Measurements from ENCODE around the gene DUSP9. TPM values are rescaled to one million over a fixed set of nuclear protein-coding genes. Genes with fewer than 3 reads are reported as not detected.

Gene DUSP9, protein sequence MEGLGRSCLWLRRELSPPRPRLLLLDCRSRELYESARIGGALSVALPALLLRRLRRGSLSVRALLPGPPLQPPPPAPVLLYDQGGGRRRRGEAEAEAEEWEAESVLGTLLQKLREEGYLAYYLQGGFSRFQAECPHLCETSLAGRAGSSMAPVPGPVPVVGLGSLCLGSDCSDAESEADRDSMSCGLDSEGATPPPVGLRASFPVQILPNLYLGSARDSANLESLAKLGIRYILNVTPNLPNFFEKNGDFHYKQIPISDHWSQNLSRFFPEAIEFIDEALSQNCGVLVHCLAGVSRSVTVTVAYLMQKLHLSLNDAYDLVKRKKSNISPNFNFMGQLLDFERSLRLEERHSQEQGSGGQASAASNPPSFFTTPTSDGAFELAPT
- polyA plus RNA-seq (2012; ENCODE audit: insufficient read length, low read depth), result 3.1 TPM

DNA sequence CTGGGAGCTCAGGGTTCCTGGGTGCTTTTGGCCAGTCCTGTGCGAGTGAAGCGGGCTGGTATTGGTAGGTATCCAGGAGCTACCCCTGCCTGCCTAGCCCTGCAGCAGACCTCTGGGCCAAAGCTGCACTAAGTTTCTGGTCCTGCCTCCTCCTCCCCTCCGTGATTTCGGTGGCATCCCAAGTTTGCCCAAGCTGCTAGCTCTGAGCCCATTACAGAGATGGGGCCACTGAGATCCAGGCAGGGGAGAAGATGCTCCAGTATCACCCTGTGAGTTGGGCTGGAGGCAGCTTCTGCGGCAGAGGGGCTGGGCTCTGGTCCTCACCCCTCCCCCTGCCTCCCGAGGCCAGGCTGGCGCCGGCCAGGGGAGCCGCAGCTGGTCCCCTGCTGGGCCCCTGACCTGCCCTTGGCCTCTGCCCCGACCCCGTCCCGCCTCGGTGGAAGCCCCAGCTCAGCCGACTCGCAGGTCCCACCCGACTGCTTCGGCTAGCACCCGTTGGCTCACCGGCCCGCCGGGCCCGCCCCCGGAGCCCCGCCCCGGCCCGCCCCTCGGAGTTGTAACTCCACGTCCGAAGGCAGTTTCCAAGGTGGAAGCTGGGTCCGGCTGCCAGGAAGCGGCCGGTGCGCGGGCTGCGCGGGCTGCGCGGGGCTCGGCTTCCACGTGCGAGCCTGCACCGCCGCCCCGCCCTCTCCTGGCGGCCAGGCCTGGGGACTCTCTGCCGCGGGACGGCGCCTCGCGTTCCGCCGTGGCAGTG is at the start of gene DUSP9:
Gene DUSP9 (plus strand): TSS at position 584 of the 754 bp plus-strand sequence. CDS start 751 bp downstream, outside the sequence.
- TF ChIP-seq, protein P1, sequence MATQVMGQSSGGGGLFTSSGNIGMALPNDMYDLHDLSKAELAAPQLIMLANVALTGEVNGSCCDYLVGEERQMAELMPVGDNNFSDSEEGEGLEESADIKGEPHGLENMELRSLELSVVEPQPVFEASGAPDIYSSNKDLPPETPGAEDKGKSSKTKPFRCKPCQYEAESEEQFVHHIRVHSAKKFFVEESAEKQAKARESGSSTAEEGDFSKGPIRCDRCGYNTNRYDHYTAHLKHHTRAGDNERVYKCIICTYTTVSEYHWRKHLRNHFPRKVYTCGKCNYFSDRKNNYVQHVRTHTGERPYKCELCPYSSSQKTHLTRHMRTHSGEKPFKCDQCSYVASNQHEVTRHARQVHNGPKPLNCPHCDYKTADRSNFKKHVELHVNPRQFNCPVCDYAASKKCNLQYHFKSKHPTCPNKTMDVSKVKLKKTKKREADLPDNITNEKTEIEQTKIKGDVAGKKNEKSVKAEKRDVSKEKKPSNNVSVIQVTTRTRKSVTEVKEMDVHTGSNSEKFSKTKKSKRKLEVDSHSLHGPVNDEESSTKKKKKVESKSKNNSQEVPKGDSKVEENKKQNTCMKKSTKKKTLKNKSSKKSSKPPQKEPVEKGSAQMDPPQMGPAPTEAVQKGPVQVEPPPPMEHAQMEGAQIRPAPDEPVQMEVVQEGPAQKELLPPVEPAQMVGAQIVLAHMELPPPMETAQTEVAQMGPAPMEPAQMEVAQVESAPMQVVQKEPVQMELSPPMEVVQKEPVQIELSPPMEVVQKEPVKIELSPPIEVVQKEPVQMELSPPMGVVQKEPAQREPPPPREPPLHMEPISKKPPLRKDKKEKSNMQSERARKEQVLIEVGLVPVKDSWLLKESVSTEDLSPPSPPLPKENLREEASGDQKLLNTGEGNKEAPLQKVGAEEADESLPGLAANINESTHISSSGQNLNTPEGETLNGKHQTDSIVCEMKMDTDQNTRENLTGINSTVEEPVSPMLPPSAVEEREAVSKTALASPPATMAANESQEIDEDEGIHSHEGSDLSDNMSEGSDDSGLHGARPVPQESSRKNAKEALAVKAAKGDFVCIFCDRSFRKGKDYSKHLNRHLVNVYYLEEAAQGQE (IDR thresholded peaks at IDR 0.05; ENCODE audit: insufficient read depth in 1 of 2, low read depth in 2 of 2, low read length in 2 of 2), result no peak
- TF ChIP-seq TAF1 (IDR thresholded peaks at IDR 0.05; ENCODE audit: borderline replicate concordance, insufficient read depth, low read length), result no peak
- TF ChIP-seq FOXP2 (optimal IDR thresholded peaks at IDR 0.05; ENCODE audit: borderline replicate concordance, extremely low read depth, extremely low read length, insufficient read depth), result no peak
- TF ChIP-seq SIN3A (IDR thresholded peaks at IDR 0.05; ENCODE audit: borderline replicate concordance, insufficient read depth, low read length), result no peak
- TF ChIP-seq POLR2AphosphoS5 (IDR thresholded peaks at IDR 0.05; ENCODE audit: low read depth, low read length), result no peak

DNA sequence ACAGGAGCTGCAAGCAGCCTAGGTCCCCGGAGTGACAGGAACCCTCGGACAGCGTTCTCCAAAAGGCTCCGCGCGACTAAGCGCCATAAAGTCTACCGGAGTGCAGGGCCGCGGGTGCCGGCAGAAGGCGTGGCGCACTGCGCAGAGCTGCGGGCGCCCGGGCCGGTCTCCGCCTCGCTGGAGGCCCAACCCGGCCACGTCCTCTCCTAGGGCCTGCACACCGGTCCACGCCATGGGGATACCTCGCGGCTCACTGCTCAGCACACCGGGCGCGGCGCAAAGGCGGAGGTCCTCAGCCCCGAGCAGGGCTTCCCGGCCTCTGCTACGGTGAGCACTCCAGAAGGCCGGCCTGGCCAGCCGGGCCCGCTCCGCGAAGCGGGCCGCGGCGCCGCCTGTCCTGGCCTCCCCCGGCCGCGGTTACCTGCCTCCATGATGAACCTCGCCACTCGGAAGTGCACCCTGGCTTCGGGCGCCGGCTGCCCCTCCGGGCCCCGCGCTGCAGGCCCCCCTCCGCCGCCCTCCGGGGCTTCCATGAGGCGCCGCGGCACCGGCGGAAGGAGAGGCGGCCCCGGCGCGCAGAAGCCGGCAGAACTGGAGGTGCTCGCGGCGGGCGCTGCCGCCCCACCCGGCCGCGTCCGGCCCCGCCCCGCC is 48.3 kb upstream of the DUSP9 start, which contains the start of gene CCNQ:
Gene CCNQ (minus strand): TSS at position 599 of the 651 bp plus-strand sequence. CDS start 66 bp downstream, at position 533.
- no peak for TF ChIP-seq TAF1 (IDR thresholded peaks at IDR 0.05; ENCODE audit: borderline replicate concordance, insufficient read depth, low read length)
- no peak; the same call in 1 of the 2 replicates for TF ChIP-seq POLR2AphosphoS5 (IDR thresholded peaks at IDR 0.05; ENCODE audit: low read depth, low read length)
- TF ChIP-seq, protein P1 (IDR thresholded peaks at IDR 0.05; ENCODE audit: insufficient read depth in 1 of 2, low read depth in 2 of 2, low read length in 2 of 2), result no peak
- no peak for TF ChIP-seq FOXP2 (optimal IDR thresholded peaks at IDR 0.05; ENCODE audit: borderline replicate concordance, extremely low read depth, extremely low read length, insufficient read depth)
- no peak for TF ChIP-seq SIN3A (IDR thresholded peaks at IDR 0.05; ENCODE audit: borderline replicate concordance, insufficient read depth, low read length)

DNA sequence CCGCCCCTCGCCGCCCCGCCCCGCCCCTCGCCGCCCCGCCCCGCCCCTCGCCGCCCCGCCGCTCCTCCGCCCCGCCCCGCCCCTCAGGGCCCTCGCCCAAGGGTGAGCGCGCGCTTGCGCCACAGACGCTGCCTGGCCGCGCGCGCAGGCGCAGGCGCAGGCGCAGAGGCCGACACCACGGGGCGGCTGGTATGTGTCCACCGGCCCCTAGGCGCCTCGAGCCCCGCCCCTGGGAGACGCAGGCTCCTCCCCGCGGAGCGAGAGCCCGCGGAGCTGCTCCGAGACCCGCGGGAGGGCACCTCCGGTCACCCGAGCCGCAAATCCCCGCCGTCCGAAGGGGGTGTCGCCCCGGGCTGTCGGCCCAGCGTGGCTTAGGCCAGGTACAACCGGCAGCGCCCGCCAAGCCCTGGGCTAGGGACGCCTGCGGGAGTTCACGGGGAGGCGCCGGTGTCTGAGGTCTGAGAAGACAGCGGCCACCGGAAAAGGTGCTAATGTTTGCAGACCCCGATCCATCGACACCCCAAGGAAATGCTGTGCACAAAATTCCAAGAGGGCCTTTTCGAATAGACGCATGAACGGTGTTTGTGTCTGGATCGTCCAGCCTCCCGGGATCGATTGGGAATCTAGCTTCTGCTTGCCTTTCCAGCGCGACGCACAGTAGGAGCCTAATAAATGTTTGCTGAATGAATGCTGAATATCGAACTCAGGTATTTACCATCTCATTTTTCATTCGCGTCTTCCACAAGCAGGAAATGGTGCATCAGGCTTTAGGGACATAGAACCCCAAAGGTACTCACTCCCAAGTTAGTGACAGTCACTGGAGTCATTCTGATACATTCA is 47.6 kb upstream of the DUSP9 start:
- no peak for TF ChIP-seq POLR2AphosphoS5 (IDR thresholded peaks at IDR 0.05; ENCODE audit: low read depth, low read length)
- TF ChIP-seq, protein P1 (IDR thresholded peaks at IDR 0.05; ENCODE audit: insufficient read depth in 1 of 2, low read depth in 2 of 2, low read length in 2 of 2), result no peak
- TF ChIP-seq TAF1 (IDR thresholded peaks at IDR 0.05; ENCODE audit: borderline replicate concordance, insufficient read depth, low read length), result no peak
- no peak for TF ChIP-seq FOXP2 (optimal IDR thresholded peaks at IDR 0.05; ENCODE audit: borderline replicate concordance, extremely low read depth, extremely low read length, insufficient read depth)
- no peak for TF ChIP-seq SIN3A (IDR thresholded peaks at IDR 0.05; ENCODE audit: borderline replicate concordance, insufficient read depth, low read length)

DNA sequence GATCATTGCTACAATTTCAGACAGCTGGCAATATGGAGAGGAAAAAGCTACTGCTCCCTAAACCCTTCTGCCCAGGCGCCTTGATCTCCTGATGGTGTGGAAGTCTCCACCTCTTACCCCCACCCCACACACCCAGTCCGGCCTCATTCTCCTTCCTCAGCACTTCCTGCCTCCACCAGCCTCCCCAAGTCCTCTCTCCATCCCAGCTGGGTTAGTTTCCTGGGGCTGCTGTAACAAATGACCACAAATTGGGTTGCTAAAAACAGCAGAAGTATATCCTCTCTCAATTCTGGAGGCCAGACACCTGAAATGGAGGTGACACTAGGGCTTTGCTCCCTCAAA is 47.0 kb upstream of the DUSP9 start:
- no peak for TF ChIP-seq SIN3A (IDR thresholded peaks at IDR 0.05; ENCODE audit: borderline replicate concordance, insufficient read depth, low read length)
- TF ChIP-seq, protein P1 (IDR thresholded peaks at IDR 0.05; ENCODE audit: insufficient read depth in 1 of 2, low read depth in 2 of 2, low read length in 2 of 2), result no peak
- no peak for TF ChIP-seq FOXP2 (optimal IDR thresholded peaks at IDR 0.05; ENCODE audit: borderline replicate concordance, extremely low read depth, extremely low read length, insufficient read depth)
- TF ChIP-seq TAF1 (IDR thresholded peaks at IDR 0.05; ENCODE audit: borderline replicate concordance, insufficient read depth, low read length), result no peak
- TF ChIP-seq POLR2AphosphoS5 (IDR thresholded peaks at IDR 0.05; ENCODE audit: low read depth, low read length), result no peak
